Stimulated activated CD4-positive, alpha-beta T cell treated with anti-CD3 and anti-CD28 coated beads, Interleukin-12 subunit alpha, Interleukin-12 subunit beta, amount 100 ng/mL, for 48 hours (primary cell): ENCODE data around the gene GPR52.

Source experiments
- DNase-seq, 3 donors: peaks; one replicate each; pipeline ENCODE4 v3.0.0-alpha.2; 2020; ENCODE audit warnings: low read depth in 2 of 3, low spot score in 1 of 3

The GPR52 gene

DNA sequence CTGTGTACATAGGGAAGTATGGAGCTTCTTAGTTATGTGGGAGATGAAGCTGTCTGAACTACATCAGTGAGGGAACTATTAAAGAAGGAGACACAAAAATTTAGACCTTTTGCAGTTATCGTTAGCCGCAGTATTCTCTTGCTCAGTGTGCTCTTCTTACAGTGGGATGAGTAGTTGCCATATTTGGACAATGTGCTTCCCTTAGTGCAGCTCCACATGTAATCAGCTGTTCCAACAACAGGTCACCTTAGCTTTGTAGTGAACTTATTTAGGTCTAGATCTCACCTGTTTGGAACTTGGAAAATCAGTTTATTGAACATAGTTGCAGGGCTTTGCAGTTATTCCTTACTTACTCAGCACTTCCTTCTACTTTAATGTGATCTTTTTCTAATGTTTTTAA lies 18.1 kb downstream of the GPR52 start:
- DNase-seq: no peak

DNA sequence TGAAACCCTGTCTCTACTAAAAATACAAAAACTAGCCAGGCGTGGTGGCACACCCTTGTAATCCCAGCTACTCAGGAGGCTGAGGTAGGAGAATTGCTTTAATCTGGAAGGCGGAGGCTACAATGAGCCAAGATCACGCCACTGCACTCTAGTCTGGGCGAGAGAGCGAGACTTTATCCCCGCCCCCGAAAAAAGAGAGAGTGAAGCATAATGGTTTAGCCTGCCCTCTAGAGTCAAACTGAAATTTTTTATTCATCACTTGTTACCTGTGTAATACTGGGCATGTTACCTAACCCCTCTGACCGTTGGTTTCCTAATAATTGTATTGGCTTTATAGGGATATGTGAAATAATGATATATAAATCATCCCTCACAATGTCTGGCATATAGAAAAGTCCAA lies 18.8 kb downstream of the GPR52 start:
- DNase-seq: no peak

DNA sequence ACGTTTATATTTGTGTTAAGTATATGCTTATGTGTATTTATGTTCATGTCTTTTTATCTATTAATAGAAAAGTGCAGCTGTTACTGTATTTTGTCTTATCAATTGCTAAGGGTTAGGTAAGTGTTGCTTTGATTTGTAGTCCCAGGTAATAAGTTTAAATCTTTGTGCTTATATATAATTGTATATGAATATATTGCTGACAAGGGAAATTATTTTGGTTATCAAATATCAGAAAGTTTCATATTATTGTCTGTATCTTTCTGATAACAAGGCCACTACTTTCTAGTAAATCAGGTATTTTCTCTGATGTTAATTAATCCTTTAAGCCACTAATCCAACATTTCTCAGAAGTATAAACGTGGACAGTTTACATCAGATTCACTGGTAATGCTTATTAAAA lies 21.3 kb downstream of the GPR52 start:
- no peak for DNase-seq

DNA sequence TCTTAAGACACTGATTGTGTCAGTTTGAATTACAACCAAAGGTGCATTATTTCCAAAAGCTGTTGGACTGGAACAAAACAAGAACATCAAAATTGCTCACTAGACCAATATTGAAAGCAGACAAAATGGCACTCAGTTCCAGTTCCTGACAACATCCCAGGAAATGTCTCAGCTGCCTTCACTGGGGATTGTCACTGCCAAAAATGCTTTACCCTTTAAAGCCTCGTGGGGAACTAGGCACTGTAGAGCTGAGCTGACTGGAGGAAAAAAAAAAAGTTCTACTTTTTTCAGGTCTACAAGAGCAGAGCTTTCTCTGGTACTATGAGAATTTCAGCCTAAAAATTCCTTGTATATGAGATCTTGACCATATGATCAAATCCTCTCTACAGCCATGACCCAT lies 21.9 kb downstream of the GPR52 start:
- DNase-seq: no peak

DNA sequence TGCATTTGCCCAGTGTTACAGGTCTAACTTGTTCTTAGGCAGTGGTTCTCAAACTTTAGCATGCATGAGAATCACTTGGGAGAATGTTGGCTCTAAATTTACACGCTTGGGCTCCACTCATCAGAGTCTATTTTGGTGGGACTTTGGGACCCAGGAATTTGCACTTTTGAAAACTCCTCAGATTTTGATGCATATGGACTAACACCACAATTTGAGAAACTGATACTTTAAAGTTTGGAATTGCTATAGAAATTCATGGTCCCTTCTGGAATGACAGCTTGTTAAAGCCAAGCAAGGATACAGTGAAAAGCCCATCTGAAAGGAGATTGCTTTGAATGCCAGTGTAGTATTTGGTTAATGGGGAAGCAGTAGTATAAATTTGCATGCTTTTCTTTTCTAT lies 31.5 kb downstream of the GPR52 start:
- no peak for DNase-seq

DNA sequence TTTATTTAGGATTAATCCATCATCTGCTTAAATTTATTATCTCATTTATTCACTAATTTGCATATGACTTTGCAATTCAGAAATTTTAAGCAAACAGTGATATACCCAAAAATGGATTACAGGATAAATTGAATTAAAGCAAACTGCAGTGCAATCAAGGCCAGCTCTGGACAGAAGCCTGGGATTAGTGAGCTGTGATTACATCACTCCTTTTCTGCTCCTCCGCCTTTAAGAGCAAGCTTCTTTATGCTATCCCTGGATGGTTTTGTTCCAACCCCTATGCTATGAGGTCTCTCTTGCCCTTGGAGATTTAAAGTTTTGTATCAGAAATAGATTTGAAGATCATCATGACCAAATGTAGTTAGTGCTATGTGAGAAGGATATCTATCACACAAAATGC lies 32.6 kb downstream of the GPR52 start:
- no peak for DNase-seq

DNA sequence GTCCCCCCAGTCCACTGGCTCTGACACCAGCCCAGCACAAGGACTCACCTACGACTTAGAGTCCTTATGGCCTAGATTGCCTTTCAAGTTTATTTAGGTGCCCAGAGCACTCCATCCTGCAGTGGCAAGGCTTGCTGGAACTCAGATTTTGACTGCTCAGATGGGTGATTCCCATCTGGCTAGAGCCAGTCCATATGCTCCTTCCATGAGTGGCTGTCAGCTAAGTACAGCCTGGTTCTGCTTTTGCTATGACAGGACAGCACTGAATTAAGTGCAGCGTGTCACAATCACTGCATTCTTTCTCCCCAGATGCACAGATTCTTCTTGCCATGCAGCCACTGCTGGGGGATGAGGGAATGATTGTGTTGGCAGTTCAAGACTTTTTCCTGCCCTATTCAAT lies 43.8 kb downstream of the GPR52 start:
- DNase-seq: no peak

DNA sequence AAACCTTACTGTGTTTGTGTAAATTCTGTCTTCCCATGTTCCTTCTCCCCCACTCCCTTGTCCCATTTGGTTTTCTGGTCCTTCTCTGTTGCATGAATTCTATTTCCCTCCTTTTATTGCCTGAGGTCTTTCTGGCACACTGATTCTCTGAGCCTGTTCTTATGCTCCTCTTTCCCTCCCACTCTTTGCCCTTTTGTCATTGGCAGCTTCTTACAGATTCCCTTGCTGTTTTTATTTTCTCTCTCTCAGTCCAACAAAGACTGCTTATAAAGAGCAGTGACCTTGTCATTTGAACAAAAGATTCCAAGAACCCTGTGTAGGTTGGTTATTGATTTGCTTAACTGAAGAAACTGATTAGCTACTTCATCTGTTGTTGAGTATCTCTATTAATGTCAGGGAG lies 49.7 kb downstream of the GPR52 start:
- no peak for DNase-seq
